ENCODE results near the gene DAAM1. TPM values are rescaled to one million over a fixed set of nuclear protein-coding genes. Genes with fewer than 3 reads are reported as not detected.

DAAM1 gene
- total RNA-seq, 1 donor from 2014 or later = 69.9 TPM

DNA sequence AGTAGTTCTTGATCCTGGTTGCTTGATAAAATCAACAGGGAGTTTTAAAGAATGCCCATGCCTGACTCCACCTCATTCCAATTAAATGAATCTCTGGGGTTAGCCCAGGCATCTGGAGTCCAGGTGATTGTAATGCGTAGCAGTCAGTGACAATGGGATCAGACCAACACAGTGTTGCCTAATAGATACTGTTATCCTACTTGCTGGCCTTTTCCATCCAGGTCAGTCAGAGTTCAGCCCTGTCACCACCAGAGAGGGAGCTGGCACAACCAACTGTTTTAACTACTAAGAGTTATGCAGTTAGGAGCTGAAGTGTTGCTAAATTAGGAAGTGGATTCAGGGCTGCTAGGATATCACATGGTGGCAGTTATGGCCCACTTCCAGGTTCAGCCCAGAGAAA is 169.6 kb downstream of the DAAM1 start:
- no peak overlapping the region for H3K27ac Mint-ChIP-seq
- H3K9me3 Mint-ChIP-seq (ENCODE audit: low read depth) = no peaks in the 10 kb centered on the region
- no peaks in the 10 kb centered on the region for H3K27me3 Mint-ChIP-seq
- H3K4me3 Mint-ChIP-seq (ENCODE audit: low read depth) = no peak overlapping the region
- peaks cover 21% of the 10 kb centered on the region for H3K36me3 Mint-ChIP-seq (ENCODE audit: insufficient read depth)
- no peak for DNase-seq (ENCODE audit: low spot score, unreplicated experiment)
- TF ChIP-seq, protein P1, sequence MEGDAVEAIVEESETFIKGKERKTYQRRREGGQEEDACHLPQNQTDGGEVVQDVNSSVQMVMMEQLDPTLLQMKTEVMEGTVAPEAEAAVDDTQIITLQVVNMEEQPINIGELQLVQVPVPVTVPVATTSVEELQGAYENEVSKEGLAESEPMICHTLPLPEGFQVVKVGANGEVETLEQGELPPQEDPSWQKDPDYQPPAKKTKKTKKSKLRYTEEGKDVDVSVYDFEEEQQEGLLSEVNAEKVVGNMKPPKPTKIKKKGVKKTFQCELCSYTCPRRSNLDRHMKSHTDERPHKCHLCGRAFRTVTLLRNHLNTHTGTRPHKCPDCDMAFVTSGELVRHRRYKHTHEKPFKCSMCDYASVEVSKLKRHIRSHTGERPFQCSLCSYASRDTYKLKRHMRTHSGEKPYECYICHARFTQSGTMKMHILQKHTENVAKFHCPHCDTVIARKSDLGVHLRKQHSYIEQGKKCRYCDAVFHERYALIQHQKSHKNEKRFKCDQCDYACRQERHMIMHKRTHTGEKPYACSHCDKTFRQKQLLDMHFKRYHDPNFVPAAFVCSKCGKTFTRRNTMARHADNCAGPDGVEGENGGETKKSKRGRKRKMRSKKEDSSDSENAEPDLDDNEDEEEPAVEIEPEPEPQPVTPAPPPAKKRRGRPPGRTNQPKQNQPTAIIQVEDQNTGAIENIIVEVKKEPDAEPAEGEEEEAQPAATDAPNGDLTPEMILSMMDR (IDR thresholded peaks at IDR 0.05; ENCODE audit: unreplicated experiment) = no peak
- H3K4me1 Mint-ChIP-seq (ENCODE audit: low read depth) = peaks cover 2% of the 10 kb centered on the region

DNA sequence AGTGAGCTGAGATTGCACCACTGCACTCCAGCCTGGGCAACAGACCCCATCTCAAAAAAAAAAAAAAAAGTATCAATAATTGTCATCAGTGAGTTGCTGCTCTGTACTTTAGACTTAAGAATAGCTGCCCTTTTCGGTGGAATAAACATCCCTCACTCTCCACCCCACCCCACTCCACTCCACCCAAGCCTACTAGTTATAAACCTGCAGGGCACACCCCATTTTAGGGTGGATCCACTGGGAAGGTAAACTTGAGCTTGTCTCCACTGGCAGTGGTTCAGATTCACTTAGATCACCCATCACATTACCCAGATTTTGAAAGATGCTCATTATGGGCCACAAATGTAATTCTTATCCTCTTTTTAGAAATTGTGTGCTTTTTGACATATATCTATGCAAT is 170.3 kb downstream of the DAAM1 start:
- no peaks in the 10 kb centered on the region for H3K27me3 Mint-ChIP-seq
- H3K9me3 Mint-ChIP-seq (ENCODE audit: low read depth) = no peaks in the 10 kb centered on the region
- TF ChIP-seq, protein P1 (IDR thresholded peaks at IDR 0.05; ENCODE audit: unreplicated experiment) = no peak
- no peak overlapping the region for H3K4me3 Mint-ChIP-seq (ENCODE audit: low read depth)
- H3K27ac Mint-ChIP-seq = no peak overlapping the region
- peaks cover 17% of the 10 kb centered on the region for H3K36me3 Mint-ChIP-seq (ENCODE audit: insufficient read depth)
- H3K4me1 Mint-ChIP-seq (ENCODE audit: low read depth) = peaks cover 2% of the 10 kb centered on the region
- DNase-seq (ENCODE audit: low spot score, unreplicated experiment) = no peak

DNA sequence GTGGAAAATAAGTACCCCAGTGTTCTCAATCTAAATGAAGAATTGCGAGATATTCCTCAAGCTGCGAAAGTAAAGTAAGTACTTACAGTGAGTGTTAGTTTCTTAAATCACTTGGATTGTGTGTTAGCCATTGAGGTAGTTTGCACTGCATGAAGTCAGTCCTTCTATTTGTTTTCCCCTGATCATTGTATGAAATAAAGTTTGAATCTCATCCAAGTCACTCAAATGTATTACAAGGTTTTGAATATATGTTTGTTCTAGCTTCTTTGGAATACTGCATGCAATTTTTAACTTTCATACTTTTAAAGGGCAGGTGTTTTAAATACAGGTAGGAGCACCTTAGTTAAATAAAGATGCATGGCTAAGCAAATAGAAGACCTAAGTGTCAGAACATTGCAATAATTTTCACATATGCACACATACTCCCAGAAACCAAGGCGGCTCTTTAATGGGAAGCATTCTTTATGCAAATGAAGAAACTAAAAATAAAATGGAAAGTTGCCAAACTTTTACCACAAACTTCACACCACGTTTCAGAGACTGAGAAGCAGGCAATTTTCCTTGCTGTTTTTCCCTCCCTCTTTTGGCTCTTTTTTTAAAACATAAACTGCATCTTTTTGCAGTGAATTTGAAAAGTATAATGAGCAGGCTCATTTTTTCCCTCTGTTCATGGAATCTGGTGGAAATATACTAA is 171.1 kb downstream of the DAAM1 start:
- H3K9me3 Mint-ChIP-seq (ENCODE audit: low read depth) = no peaks in the 10 kb centered on the region
- no peak overlapping the region for H3K4me3 Mint-ChIP-seq (ENCODE audit: low read depth)
- no peaks in the 10 kb centered on the region for H3K27me3 Mint-ChIP-seq
- TF ChIP-seq, protein P1 (IDR thresholded peaks at IDR 0.05; ENCODE audit: unreplicated experiment) = no peak
- peaks cover 18% of the 10 kb centered on the region for H3K36me3 Mint-ChIP-seq (ENCODE audit: insufficient read depth)
- no peak for DNase-seq (ENCODE audit: low spot score, unreplicated experiment)
- no peak overlapping the region for H3K27ac Mint-ChIP-seq
- peaks cover 2% of the 10 kb centered on the region for H3K4me1 Mint-ChIP-seq (ENCODE audit: low read depth)

DNA sequence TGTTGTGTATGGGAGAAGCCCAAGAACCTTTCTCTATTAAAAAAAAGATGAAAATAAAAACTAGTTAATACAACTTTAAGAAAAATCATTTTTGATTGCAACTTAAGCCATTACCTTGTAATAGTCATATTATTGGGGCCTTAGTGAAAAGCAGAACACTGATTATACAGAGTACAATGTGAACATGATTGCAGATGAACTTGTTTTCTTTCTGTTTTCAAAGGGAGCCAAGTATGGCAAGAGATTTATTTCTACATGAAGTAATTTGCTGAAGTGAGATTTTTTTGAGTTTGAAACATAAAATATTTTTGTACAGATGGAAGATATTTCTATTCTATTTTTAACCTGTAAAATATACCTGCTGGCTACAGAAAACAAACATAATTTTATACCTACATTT is 171.8 kb downstream of the DAAM1 start:
- H3K9me3 Mint-ChIP-seq (ENCODE audit: low read depth) = no peaks in the 10 kb centered on the region
- DNase-seq (ENCODE audit: low spot score, unreplicated experiment) = no peak
- no peaks in the 10 kb centered on the region for H3K27me3 Mint-ChIP-seq
- peaks cover 21% of the 10 kb centered on the region for H3K36me3 Mint-ChIP-seq (ENCODE audit: insufficient read depth)
- peaks cover 2% of the 10 kb centered on the region for H3K4me1 Mint-ChIP-seq (ENCODE audit: low read depth)
- TF ChIP-seq, protein P1 (IDR thresholded peaks at IDR 0.05; ENCODE audit: unreplicated experiment) = no peak
- H3K4me3 Mint-ChIP-seq (ENCODE audit: low read depth) = no peak overlapping the region
- H3K27ac Mint-ChIP-seq = no peak overlapping the region

DNA sequence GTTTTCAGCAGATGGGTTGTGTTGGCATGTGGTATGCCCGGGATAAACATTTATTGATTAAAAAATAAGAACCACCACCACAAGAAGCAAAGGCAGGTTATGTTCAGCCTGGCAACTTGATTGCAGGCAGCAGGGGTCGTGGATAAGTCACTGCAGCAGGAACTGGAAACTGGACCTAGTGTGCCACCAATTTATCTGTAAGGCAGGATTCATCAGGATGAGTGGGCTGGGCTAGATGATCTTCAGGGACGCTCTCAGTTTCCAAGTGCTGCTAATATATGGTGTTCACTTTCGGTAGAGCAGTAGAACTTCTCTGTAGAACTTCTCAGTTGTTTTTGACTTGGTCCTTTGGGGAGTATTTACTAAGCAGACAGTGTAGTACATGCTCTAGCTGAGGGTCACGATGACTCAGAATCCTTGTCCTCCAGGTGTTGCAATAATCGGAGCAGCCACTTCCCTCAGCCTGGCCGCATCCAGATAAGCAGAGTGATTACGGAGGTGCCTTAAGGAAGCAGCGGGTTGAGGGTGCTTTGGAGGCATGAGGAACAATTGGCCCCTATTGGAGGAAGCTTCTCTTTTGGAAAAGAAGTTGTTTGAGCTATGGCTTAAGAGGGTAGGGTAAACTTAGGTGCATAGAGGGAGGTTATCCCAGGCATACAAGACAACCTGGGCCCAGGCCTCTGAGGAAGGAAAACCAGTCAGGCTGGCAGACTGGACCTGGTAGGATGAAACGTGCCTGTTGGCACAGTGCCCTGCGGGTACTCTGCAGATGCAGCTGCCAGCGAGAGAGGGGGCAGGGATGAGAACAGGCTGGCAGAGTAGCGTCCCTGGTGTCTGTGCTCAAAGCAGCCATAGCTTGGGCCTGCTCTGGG is 172.7 kb downstream of the DAAM1 start:
- TF ChIP-seq, protein P1 (IDR thresholded peaks at IDR 0.05; ENCODE audit: unreplicated experiment) = no peak
- Mint-ChIP-seq H3K27me3 (no peaks in the 10 kb centered on the region), H3K36me3 (ENCODE audit: insufficient read depth) (peaks cover 21% of the 10 kb centered on the region), H3K4me1 (ENCODE audit: low read depth) (peaks cover 2% of the 10 kb centered on the region), H3K9me3 (ENCODE audit: low read depth) (no peaks in the 10 kb centered on the region), H3K4me3 (ENCODE audit: low read depth) (no peak overlapping the region), H3K27ac (no peak overlapping the region)
- no peak for DNase-seq (ENCODE audit: low spot score, unreplicated experiment)

Measured in progenitor cell of endocrine pancreas (in vitro differentiated cells).